Mesothelial cell of epicardium (in vitro differentiated cells): ENCODE measurements around the gene DDX1. TPM values are rescaled to one million over a fixed set of nuclear protein-coding genes. Genes with fewer than 3 reads are reported as not detected.

Source experiments
- DNase-seq, 2 experiments: peaks; one replicate each; pipeline ENCODE4 v3.0.0; 2021; ENCODE audit warnings: low spot score in 2 of 2; ENCODE audit not compliant: unreplicated experiment in 2 of 2
- H3K27ac Mint-ChIP-seq: 2 replicates; pipeline ENCODE4 v1.8.0; 2021; ENCODE audit warnings: mixed read lengths
- H3K27me3 Mint-ChIP-seq: 2 replicates; pipeline ENCODE4 v1.8.0; 2021; ENCODE audit warnings: low read depth, mixed read lengths
- H3K36me3 Mint-ChIP-seq: 2 replicates; pipeline ENCODE4 v1.8.0; 2021; ENCODE audit warnings: mixed read lengths
- H3K4me1 Mint-ChIP-seq: 2 replicates; pipeline ENCODE4 v1.8.0; 2021; ENCODE audit warnings: mixed read lengths
- H3K4me3 Mint-ChIP-seq: 2 replicates; pipeline ENCODE4 v1.8.0; 2021; ENCODE audit warnings: mild to moderate bottlenecking, moderate library complexity, mixed read lengths
- H3K9me3 Mint-ChIP-seq: 2 replicates; pipeline ENCODE4 v1.8.0; 2021; ENCODE audit warnings: mixed read lengths
- total RNA-seq: library from RNA; stranded (reverse); gene quantifications from 3 replicates; pipeline ENCODE4 v1.2.1, GENCODE V29; 2021
- TF ChIP-seq, protein P1 (sequence below): fragments of 200-600 bp; sonication (generic); IDR thresholded peaks from one replicate; pipeline ENCODE4 v1.5.0; 2021; ENCODE audit warnings: antibody characterized with exemption; ENCODE audit not compliant: unreplicated experiment

DDX1 gene
- total RNA-seq, 1 donor from 2014 or later: 88.9 TPM

GRCh38 chr2:15654727-15655073 is 63.0 kb downstream of the DDX1 start:
- Mint-ChIP-seq H3K4me1 (peaks cover 20% of the 10 kb centered on the region), H3K9me3 (peaks cover 9% of the 10 kb centered on the region), H3K36me3 (peaks cover 6% of the 10 kb centered on the region), H3K4me3 (no peak overlapping the region), H3K27me3 (no peaks in the 10 kb centered on the region), H3K27ac (no peak overlapping the region)
- TF ChIP-seq, protein P1, sequence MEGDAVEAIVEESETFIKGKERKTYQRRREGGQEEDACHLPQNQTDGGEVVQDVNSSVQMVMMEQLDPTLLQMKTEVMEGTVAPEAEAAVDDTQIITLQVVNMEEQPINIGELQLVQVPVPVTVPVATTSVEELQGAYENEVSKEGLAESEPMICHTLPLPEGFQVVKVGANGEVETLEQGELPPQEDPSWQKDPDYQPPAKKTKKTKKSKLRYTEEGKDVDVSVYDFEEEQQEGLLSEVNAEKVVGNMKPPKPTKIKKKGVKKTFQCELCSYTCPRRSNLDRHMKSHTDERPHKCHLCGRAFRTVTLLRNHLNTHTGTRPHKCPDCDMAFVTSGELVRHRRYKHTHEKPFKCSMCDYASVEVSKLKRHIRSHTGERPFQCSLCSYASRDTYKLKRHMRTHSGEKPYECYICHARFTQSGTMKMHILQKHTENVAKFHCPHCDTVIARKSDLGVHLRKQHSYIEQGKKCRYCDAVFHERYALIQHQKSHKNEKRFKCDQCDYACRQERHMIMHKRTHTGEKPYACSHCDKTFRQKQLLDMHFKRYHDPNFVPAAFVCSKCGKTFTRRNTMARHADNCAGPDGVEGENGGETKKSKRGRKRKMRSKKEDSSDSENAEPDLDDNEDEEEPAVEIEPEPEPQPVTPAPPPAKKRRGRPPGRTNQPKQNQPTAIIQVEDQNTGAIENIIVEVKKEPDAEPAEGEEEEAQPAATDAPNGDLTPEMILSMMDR: no peak
- no peak for DNase-seq

- no peaks in the 10 kb centered on the region for H3K27me3 Mint-ChIP-seq
- DNase-seq: no peak
- H3K4me3 Mint-ChIP-seq: no peak overlapping the region
- H3K36me3 Mint-ChIP-seq: peaks cover 6% of the 10 kb centered on the region
- H3K4me1 Mint-ChIP-seq: peaks cover 17% of the 10 kb centered on the region
- TF ChIP-seq, protein P1: no peak
- no peak overlapping the region for H3K27ac Mint-ChIP-seq
- H3K9me3 Mint-ChIP-seq: peaks cover 9% of the 10 kb centered on the region
These were observed 63.6 kb downstream of the DDX1 start for GRCh38 chr2:15655123-15655887.

DNA sequence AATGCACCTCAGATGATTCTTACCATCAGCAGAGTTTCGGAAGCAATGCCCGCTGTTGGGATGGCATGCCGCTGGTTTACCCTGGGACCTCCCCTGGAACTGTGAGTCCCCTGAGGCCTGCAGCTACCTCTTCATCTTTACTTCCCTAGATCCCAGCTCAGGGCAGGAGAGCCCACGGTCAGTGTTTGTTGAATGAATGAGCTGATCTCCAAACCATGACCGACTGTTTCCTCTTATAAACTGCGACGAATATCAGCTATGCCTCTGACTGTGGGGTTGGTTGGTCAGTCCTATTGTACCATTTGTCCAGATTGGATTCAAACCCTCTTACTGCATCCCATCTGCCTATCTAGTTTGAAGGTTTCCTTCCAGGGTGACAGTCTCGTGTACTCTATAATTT is 64.4 kb downstream of the DDX1 start:
- TF ChIP-seq, protein P1: no peak
- peaks cover 6% of the 10 kb centered on the region for H3K36me3 Mint-ChIP-seq
- no peaks in the 10 kb centered on the region for H3K27me3 Mint-ChIP-seq
- no peak for DNase-seq
- peak overlapping the region; percentile 22 for H3K27ac Mint-ChIP-seq
- H3K9me3 Mint-ChIP-seq: peaks cover 9% of the 10 kb centered on the region
- peaks cover 17% of the 10 kb centered on the region for H3K4me1 Mint-ChIP-seq
- no peak overlapping the region for H3K4me3 Mint-ChIP-seq

GRCh38 chr2:15657759-15658158 is 66.1 kb downstream of the DDX1 start:
- TF ChIP-seq, protein P1: no peak
- Mint-ChIP-seq H3K27me3 (no peaks in the 10 kb centered on the region), H3K9me3 (peaks cover 9% of the 10 kb centered on the region), H3K36me3 (peaks cover 6% of the 10 kb centered on the region), H3K4me3 (no peak overlapping the region), H3K27ac (no peak overlapping the region), H3K4me1 (peaks cover 21% of the 10 kb centered on the region)
- DNase-seq: no peak

- Mint-ChIP-seq H3K27me3 (no peaks in the 10 kb centered on the region), H3K4me3 (no peak overlapping the region), H3K4me1 (peaks cover 13% of the 10 kb centered on the region), H3K27ac (no peak overlapping the region), H3K9me3 (peaks cover 12% of the 10 kb centered on the region), H3K36me3 (peaks cover 9% of the 10 kb centered on the region)
- TF ChIP-seq, protein P1: no peak
- DNase-seq: no peak
These were observed 67.2 kb downstream of the DDX1 start for GRCh38 chr2:15658911-15659310.
